ENCODE results near the gene RPL10.

RPL10 gene

DNA sequence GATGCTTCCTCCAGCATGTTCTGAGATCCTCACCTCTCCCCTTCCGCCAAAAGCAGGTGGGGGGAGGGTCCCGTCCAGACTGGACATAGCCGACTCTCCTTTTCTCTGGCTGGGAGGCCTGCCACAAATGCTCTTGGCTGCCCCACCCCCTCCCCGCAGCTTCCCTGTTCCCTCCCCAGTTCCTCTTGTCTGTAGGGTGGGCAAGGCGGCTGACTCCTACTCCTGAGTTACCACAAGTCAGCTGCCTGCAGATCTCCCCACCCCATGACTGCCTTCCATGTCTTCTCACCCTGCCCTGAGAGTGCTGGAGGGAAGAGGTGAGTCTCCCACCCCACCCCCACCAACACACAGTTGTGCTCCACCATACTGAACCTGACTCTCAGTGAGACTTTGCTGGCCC is 33.2 kb downstream of the RPL10 start:
- DNase-seq (ENCODE audit: insufficient read length, low spot score) (no peak), FAIRE-seq (no peak)
- TF ChIP-seq POLR2A (IDR thresholded peaks at IDR 0.05; ENCODE audit: low read depth, low read length): no peak

DNA sequence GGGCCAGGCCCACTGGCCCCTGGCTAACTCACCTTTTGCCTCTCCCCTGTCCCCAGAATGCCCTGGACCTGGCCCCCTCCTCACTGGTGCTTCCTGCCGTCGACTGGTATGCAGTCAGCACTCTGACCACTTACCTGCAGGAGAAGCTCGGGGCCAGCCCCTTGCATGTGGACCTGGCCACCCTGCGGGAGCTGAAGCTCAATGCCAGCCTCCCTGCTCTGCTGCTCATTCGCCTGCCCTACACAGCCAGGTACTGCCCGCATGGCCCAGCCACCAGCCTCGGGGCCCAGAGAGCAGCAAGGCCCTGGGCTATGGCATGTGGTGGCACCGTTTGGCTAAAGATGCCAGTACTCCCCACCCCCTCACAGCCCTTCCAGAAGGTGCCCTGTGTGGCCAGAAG is 34.0 kb downstream of the RPL10 start:
- FAIRE-seq: no peak
- no peak for TF ChIP-seq POLR2A (IDR thresholded peaks at IDR 0.05; ENCODE audit: low read depth, low read length)
- no peak for DNase-seq (ENCODE audit: insufficient read length, low spot score)

DNA sequence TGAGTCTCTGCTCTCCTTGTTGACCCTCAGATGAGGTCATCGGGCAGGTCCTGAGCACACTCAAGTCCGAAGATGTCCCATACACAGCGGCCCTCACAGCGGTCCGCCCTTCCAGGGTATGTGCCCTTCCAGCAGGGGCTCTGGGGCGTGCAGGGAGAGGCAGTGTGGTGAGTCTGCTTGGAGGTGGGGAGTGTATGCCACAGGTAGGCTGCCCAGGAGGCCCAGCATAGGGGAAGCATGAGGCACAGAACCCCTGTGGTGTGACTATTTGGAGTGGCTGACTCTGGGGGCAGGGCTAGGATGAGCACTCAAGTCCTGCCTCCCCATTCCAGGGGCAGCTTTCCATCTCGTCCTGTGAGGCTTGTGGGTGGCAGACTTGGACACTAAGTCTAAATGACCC is 35.4 kb downstream of the RPL10 start:
- TF ChIP-seq POLR2A (IDR thresholded peaks at IDR 0.05; ENCODE audit: low read depth, low read length): no peak
- DNase-seq (ENCODE audit: insufficient read length, low spot score) (no peak), FAIRE-seq (no peak)

DNA sequence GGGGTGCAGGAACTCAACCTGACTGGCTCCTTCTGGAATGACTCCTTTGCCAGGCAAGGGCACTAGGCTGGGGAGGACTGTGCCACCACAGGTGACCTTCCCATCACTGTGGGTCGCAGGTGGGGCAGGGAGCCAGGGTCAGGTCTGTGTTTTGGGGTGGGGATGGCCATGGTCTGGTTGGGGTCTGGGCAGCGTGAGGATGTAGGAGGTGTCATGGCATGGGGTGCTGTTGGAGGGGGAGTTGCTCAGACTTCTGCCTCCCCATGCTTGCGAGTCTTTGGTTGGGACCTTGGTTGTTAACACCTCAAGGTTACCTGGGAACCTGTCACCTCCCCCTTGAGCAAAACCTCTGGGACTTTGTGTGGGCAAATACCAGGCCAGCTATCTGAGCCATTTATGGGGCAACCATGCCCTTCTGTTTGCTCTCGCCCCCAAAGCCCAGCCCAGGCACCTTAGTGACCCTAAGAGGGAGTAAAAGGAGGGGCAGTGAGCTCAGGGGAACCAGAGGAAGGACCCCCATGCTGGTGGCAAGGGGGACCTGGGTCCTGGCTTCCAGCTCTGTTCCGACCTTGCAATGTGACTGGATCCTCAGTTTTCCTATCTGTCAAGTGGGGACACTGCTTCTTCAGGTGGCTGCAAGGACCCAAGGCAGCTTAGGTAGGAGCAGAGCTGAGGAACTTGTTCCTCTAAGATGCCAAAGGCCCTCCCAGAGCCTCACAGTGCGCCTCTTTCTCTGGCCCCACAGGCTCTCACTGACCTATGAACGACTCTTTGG is 36.4 kb downstream of the RPL10 start:
- DNase-seq (ENCODE audit: insufficient read length, low spot score) (no peak), FAIRE-seq (no peak)
- TF ChIP-seq POLR2A (IDR thresholded peaks at IDR 0.05; ENCODE audit: low read depth, low read length): no peak

DNA sequence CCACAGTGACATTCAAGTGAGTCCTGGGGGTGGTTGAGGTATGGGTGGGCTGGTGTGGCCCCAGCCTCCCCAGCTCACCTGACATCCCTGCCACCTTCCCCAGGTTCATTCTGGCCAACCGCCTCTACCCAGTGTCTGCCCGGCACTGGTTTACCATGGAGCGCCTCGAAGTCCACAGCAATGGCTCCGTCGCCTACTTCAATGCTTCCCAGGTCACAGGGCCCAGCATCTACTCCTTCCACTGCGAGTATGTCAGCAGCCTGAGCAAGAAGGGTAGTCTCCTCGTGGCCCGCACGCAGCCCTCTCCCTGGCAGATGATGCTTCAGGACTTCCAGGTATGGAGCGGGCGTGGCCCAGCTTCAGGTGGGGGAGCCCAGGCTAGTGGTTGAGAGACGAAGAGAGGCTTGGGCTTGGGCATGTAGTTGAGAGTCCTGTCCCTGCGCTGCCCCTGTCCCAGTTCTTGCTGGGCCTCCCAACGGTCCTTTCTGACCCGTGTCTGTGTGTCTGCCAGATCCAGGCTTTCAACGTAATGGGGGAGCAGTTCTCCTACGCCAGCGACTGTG is 37.1 kb downstream of the RPL10 start:
- no peak for FAIRE-seq
- no peak for DNase-seq (ENCODE audit: insufficient read length, low spot score)
- no peak for TF ChIP-seq POLR2A (IDR thresholded peaks at IDR 0.05; ENCODE audit: low read depth, low read length)

DNA sequence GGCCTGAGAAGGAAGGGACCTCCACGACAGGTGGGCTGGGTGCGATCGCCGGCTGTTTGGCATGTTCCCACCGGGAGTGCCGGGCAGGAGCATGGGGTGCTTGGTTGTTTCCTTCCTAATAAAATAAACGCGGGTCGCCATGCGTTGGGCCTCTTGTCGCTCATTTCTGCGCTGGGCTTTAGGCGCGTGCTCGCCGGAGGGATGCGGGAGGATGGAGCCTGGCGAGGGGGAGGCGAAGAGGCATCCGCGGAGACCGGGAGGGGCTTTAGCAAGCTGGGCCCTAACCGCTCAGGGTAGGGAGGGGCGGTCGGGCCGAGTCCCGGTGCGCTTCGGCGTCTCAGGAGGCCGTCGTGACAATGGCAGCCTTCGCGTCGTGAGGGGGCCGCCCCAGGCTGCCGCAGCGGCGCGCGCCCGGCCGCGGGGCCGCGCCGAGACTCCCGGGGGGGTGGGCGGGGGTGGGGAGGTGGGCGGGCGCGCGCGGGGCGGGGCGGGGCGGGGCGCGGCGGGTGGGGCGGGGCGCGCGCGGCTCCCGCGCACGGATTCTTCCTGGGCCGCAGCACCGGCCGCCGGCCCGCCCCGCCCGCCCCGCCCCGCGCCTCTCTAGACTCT is 38.3 kb downstream of the RPL10 start:
- FAIRE-seq: no peak
- no peak for TF ChIP-seq POLR2A (IDR thresholded peaks at IDR 0.05; ENCODE audit: low read depth, low read length)
- no peak for DNase-seq (ENCODE audit: insufficient read length, low spot score)

DNA sequence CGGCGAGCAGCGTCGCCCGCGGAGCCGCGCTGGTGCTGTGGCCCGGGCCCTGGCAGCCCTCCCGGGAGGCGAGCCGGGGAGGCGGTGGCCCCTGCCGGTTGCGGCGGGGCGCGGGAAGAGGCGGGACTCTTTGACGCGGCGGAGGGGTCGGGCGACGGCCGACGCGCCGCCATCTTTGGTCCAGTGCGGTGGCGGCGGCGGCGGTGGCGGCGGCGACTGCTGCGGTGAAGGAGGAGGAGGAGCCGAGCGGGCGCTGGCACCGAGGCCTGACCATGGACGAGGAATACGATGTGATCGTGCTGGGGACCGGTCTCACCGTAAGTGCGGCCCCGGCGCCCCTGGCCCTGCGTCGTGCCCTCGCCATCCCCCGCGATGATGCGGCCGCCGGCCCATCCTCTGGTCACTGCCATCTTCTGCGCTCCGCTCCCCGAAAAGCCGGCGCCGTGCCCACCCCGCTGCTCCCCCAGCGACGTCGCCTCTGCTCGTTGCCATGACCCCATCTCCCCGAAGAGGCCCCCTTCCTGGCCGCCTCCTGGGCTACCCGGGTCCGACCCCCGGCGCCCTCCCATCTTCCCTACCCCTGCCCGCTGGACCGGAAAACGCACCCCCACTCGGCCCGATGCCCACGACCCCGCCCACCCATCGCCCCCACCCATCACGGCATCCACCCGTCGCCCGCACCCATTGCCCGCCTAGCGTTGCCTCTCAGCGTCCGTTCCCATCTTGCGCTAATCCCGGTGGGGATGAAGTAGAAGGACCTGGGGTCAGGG is 39.0 kb downstream of the RPL10 start, which contains the start of gene GDI1:
GDI1 (plus strand) TSS at position 172 of the 770 bp plus-strand sequence; CDS start at position 273, 101 bp downstream.
- peak; percentile 64 for TF ChIP-seq POLR2A (IDR thresholded peaks at IDR 0.05; ENCODE audit: low read depth, low read length)
- DNase-seq (ENCODE audit: insufficient read length, low spot score): peak; percentile 29
- FAIRE-seq: no peak

DNA sequence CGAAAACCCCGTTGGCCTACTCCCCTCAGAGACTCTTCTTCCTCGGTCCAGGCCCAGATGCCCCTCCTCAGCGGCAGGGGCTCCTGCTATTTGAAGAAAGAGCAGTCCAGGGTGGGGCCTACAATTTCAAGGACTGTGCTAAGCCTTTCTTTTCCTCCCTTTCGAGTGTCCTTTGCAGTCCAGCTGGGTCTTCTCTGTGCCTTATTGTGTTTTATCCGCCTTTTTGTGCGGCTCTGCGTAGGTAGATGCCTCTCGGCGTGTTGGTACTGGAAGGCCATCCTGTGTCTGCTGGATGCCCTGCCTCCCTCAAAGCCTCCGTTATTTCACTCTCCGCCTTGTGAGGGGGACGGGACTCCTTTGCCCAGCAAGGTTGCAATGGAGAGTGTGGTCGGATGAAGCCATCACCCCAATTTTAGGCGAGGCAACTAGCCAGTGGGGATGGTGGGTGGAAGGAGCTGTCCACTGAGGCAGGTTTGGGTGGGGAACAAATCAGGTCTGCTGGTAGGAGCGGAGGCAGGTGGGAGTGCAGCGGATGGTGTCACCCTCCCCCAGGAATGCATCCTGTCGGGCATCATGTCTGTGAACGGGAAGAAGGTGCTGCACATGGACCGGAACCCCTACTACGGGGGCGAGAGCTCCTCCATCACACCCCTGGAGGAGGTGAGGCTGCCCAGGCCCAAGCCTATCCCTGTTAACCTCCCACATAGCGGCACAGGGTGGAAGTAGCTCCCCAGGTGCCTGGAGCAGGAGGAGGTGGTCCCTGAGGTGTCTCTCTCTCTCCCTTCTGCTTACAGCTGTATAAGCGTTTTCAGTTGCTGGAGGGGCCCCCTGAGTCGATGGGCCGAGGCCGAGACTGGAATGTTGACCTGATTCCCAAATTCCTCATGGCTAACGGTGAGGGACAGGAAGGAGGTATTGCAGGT is 40.1 kb downstream of the RPL10 start:
- no peak for TF ChIP-seq POLR2A (IDR thresholded peaks at IDR 0.05; ENCODE audit: low read depth, low read length)
- DNase-seq (ENCODE audit: insufficient read length, low spot score) (no peak), FAIRE-seq (no peak)

DNA sequence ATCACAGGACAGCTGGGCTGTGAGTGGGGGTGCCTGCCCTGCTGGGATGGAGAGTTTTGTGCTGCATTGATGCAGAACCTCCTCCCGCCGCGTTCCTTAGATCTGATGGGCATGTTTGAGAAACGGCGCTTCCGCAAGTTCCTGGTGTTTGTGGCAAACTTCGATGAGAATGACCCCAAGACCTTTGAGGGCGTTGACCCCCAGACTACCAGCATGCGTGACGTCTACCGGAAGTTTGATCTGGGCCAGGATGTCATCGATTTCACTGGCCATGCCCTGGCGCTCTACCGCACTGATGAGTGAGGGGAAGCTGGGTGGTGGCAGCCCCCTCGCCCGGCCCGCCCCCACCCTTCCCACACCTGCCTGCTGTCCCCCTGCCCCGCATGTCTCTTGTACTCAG is 41.7 kb downstream of the RPL10 start:
- no peak for FAIRE-seq
- TF ChIP-seq POLR2A (IDR thresholded peaks at IDR 0.05; ENCODE audit: low read depth, low read length): no peak
- no peak for DNase-seq (ENCODE audit: insufficient read length, low spot score)

DNA sequence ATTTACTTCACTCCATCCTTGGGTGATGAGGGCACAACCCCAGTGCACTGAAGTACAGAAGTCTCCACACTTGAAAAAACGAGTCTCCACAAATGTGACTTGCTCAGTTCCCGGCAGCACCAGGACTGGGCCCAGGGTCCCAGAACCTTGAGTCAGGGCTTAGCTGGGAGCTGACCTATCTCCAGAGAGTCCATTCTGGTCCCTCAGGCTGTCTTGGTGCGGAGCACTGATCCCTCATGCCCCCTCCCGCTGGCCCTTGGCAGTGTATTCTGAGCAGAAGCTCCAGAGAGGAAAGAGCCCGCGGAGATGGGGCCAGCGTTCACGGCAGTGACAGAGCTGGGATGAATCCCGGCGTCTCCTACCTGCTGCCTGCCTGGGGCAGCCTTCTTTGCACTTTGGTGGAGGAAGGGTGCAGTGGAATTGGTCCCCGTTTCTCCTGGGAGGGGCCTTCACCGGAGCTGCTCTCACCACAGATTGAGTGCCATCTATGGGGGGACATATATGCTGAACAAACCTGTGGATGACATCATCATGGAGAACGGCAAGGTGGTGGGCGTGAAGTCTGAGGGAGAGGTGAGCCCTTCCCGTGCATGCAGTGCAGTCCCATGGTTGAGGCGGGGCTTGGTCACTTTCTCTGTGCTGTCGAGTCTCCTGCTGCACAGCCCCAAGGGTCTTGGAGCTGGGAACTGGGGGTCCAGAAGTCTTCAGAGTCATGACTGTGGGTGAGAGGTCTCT is 42.6 kb downstream of the RPL10 start:
- FAIRE-seq: no peak
- TF ChIP-seq POLR2A (IDR thresholded peaks at IDR 0.05; ENCODE audit: low read depth, low read length): no peak
- DNase-seq (ENCODE audit: insufficient read length, low spot score): no peak

DNA sequence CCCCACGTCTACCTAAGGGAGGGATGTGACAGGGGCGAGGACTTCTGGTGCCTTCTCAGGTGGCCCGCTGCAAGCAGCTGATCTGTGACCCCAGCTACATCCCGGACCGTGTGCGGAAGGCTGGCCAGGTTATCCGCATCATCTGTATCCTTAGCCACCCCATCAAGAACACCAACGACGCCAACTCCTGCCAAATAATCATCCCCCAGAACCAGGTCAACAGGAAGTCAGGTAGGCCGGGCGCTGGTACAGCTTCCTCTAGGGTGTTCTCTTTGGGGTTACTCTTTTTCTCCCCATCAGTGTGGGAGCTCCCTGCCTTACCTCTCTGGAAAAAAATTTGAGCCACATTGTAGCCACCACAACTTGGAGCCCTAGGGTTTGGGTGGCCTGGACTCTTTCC is 43.4 kb downstream of the RPL10 start:
- DNase-seq (ENCODE audit: insufficient read length, low spot score) (no peak), FAIRE-seq (no peak)
- TF ChIP-seq POLR2A (IDR thresholded peaks at IDR 0.05; ENCODE audit: low read depth, low read length): no peak

DNA sequence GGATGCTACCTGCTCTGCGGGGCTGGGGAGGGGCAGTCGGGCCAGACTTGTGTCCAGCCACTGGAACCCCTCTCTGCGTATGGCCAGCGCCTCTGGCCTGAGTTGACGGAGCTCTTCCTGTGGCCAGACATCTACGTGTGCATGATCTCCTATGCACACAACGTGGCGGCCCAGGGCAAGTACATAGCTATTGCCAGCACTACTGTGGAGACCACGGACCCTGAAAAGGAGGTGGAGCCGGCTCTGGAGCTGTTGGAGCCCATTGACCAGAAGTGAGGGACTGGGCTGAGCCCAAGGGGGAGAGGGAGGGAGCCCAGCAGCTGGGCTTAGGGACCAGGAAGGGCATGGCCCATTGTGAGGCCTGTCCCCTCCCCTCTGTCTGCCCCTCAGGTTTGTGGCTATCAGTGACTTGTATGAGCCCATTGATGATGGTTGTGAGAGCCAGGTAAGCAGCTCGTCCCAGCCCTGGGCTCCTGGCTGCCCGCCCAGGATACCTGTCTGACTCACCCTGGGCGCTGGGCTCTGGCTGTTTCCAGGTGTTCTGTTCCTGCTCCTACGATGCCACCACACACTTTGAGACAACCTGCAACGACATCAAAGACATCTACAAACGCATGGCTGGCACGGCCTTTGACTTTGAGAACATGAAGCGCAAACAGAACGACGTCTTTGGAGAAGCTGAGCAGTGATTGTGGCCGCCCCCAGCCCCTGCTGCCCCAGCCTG is 44.0 kb downstream of the RPL10 start:
- DNase-seq (ENCODE audit: insufficient read length, low spot score) (no peak), FAIRE-seq (no peak)
- no peak for TF ChIP-seq POLR2A (IDR thresholded peaks at IDR 0.05; ENCODE audit: low read depth, low read length)
